Fibroblast of lung (primary cell): ENCODE data around the gene GUCY1A2.

Experiments
- EZH2 ChIP-seq: IDR thresholded peaks from 2 replicates; pipeline ENCODE4 v1.5.1; 2012; ENCODE audit warnings: low read length, control low read depth, mild to moderate bottlenecking; ENCODE audit errors: missing control alignments
- TF ChIP-seq, protein P1 (sequence below), 2 donors: IDR thresholded peaks in 1 of 2; conservative IDR thresholded peaks in 1 of 2; 1 replicate in 1 of 2; 2 replicates in 1 of 2; pipeline ENCODE4 v1.5.1; 2011 to 2012; ENCODE audit warnings: low read length in 2 of 2, control low read depth in 1 of 2, inconsistent platforms in 1 of 2, low read depth in 1 of 2, mild to moderate bottlenecking in 1 of 2

DNA sequence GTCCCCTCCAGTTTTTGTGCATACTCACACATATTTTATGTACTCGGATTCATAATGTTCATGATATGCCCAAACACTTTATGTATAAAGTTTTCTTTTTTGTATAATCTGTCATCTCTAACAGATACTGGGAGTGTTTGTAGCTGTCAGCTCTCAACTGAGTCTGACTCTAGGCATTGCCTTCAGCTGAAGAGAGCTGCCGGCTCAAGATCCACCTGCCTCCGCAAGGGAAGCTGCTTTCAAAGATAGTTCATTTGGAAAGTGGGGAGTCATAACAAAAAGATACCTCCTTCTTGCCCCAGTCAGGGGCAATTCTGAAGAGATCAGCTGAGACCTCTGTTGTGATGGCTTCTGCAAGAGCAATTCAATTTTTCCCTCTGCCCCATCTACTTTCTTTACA, 58.9 kb downstream of the GUCY1A2 start:
- TF ChIP-seq EZH2 = no peak
- TF ChIP-seq, protein P1, sequence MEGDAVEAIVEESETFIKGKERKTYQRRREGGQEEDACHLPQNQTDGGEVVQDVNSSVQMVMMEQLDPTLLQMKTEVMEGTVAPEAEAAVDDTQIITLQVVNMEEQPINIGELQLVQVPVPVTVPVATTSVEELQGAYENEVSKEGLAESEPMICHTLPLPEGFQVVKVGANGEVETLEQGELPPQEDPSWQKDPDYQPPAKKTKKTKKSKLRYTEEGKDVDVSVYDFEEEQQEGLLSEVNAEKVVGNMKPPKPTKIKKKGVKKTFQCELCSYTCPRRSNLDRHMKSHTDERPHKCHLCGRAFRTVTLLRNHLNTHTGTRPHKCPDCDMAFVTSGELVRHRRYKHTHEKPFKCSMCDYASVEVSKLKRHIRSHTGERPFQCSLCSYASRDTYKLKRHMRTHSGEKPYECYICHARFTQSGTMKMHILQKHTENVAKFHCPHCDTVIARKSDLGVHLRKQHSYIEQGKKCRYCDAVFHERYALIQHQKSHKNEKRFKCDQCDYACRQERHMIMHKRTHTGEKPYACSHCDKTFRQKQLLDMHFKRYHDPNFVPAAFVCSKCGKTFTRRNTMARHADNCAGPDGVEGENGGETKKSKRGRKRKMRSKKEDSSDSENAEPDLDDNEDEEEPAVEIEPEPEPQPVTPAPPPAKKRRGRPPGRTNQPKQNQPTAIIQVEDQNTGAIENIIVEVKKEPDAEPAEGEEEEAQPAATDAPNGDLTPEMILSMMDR (conservative IDR thresholded peaks at IDR 0.05 in 1 of 2, IDR thresholded peaks at IDR 0.05 in 1 of 2; ENCODE audit: low read depth in 1 of 2, low read length in 2 of 2) = no peak
